GM21529 (cell line): ENCODE measurements around the gene HK3.

Experiments used
- ATAC-seq: cut with Tn5 transposase; IDR thresholded peaks from one replicate; pipeline ENCODE4 v1.9.1; 2021; ENCODE audit not compliant: unreplicated experiment

Gene HK3, protein sequence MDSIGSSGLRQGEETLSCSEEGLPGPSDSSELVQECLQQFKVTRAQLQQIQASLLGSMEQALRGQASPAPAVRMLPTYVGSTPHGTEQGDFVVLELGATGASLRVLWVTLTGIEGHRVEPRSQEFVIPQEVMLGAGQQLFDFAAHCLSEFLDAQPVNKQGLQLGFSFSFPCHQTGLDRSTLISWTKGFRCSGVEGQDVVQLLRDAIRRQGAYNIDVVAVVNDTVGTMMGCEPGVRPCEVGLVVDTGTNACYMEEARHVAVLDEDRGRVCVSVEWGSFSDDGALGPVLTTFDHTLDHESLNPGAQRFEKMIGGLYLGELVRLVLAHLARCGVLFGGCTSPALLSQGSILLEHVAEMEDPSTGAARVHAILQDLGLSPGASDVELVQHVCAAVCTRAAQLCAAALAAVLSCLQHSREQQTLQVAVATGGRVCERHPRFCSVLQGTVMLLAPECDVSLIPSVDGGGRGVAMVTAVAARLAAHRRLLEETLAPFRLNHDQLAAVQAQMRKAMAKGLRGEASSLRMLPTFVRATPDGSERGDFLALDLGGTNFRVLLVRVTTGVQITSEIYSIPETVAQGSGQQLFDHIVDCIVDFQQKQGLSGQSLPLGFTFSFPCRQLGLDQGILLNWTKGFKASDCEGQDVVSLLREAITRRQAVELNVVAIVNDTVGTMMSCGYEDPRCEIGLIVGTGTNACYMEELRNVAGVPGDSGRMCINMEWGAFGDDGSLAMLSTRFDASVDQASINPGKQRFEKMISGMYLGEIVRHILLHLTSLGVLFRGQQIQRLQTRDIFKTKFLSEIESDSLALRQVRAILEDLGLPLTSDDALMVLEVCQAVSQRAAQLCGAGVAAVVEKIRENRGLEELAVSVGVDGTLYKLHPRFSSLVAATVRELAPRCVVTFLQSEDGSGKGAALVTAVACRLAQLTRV

DNA sequence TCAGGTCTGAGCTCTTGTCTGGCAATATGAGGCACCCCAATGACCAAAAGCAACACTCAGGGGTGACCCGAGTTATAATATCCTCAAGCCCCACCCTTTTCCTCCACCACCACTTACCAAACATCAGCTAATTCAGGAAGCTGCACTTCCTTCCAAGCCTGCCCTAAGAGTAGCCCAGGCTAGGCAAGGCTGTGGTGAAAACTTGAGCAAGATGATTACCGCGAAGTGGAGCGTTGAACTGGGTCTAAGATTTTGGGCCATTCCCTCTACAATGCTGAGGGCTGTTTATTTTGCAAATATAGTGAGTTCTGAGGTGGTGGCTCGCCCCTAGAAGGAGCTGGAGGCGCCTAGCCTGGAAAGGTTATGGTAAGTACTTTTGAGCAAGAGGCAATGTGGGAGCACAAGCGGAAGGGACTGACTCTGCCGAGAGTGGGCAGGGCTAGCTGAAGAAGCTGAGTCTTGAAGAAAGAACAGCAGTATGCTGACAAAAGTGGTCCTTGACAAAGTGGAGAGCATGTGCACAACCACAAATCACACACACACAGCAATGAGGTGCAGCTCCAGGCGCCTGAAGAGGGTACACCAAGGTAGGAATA is at the start of gene HK3:
Gene HK3, minus strand, starts transcription at position 51 of the 596 bp plus-strand sequence. CDS start 3,187 bp downstream, outside the sequence.
- no peak for ATAC-seq

DNA sequence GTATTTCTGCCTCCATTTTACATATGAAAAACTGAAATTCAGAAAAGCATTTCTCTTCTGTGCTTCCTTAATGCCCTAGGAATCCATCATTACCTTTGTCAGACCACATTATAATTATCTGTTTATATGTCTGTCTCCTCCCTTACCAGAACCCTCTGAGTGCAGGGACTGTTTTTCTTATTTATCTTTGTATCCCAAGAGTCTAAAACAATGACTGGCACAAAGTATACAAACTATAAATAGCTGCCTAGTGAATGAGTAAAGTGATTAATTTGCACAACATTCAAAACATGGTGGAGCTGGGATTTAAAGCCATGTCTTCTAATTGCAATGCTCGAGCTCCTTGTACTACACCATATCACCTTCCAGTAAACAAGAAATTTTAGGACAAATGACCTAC is 49.3 kb upstream of the HK3 start:
- ATAC-seq = no peak

DNA sequence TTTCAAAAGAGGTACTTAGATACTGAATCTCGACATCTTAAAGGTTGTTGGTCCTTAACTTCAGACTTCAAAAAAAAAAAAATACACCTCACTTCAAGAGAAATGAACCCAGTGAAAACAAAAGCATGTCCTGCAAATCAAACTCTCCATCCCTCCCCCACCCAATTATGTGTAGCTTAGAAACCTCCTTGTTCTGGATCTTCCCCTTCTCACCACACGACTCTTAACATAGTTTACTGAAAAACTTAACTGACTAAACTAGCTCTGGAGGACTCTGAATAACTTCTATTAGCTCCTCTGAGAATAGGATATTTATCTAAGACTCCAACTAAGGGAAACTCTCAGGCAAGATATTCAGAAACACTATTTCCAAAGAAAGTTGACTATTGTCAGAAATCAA is 48.7 kb upstream of the HK3 start:
- ATAC-seq = no peak

DNA sequence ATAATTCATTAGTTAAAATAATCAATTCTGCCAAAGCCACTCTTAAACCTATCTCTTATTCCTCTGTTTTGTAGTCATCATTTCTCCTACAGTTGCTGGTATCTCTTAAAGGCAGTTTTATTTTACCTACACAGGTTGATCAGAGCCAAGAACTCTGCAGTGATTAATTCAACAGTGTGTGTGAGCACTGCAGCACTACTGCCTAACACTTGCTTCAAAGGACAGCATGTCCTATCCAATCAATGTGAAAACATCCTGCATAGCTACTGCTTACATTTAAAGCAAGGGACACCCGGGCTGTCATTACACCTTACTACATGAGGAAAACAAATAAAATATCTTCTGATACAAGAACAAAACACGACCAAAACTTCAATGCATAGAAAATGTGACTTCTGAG is 45.1 kb upstream of the HK3 start:
- ATAC-seq = no peak

DNA sequence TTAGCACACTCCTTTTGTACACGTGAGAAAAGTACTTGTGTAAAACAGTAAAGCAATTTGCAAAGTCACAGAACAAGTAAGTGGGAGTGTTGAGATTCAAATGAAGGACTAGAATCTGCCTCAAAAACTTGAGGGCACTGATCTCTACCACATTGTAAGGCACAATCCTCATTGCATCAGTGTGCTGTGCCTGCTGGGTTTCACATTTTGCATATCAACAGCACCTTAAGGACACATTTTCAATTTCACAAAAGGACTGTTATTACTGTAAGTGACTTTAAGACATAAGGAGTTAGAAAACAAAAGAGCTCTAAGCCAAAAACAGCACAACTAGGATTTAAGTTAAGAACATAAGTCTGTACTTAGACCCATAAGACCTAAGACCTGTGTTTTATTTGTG is 44.7 kb upstream of the HK3 start:
- no peak for ATAC-seq

DNA sequence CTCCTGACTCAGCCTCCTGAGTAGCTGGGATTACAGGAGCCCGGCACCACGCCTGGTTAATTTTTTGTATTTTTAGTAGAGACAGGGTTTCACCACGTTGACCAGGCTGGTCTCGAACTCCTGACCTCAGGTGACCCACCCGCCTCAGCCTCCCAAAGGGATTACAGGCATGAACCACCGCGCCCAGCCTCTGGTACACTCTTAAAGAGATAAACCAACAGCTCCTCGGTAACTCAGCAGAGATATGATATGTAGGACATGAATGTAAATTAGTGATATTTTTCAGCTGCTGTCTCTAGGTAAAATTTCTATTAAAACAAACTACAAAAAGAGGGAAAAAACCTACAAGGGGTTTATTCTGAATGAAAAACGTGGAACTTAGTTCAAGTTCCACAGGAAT is 42.8 kb upstream of the HK3 start:
- ATAC-seq = no peak

DNA sequence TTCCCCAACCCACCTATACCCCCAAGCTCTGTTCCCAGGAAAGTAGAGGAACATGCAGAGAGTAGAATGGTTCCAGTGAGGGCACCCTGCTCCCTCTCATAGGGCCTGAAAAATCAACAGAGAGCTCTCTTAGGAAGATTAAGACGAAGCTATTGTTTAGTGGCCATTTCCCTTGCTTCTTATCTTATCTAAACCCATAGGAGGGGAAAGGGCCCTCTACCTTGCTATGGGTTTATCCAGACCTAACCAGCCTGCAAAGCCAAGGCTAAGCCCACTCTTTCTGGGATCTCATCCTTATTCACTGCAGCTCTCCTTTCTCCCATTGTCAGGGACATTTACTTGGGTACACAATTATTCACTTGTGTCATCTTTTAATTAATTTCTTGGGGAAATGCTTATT is 39.3 kb upstream of the HK3 start:
- no peak for ATAC-seq

DNA sequence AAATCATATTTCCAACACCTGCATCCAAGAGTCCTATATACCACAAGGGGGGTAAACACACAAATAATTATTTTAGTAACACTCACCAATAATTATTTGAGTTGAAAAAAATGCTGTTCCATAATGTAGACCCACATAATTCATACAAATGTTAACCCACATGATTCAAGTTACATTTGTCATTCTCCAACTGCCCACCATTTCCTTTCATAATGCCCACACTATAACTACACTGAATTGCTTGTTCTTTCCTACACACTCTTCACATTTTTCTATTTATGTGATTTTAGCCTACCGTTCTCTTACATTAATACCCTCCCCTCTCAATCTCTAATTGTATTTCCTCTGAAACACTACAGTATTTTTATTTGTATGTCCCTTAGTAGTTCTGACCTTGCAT is 35.9 kb upstream of the HK3 start:
- ATAC-seq = no peak

DNA sequence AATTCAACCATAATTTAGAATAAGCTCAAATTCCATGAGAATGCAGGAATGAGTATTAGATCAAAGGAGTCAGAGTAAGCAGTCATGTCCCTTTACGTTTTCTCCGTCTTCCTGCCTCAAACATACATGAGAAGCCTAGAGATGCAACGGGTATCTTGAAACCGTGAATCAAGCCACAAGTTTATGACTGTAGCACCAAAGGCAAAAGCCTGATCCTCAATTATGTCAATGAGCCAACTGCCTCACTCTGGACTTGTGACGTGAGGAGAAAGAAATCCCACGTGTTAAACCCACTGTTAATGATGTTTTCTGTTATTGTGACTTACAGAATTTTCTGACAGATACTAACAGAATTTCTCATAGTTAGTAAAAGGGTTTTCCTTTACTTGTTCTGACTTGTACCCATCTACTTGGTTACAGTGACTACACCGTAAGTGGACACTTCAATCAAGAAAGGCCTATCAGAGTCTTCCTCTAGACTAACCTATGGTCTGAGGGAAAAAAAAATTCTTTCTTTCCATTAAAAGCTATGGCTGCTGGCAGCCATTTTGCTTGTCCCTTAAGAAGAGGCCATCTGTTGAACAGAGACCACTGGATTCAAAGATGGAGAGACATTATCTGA is 35.3 kb upstream of the HK3 start:
- no peak for ATAC-seq

DNA sequence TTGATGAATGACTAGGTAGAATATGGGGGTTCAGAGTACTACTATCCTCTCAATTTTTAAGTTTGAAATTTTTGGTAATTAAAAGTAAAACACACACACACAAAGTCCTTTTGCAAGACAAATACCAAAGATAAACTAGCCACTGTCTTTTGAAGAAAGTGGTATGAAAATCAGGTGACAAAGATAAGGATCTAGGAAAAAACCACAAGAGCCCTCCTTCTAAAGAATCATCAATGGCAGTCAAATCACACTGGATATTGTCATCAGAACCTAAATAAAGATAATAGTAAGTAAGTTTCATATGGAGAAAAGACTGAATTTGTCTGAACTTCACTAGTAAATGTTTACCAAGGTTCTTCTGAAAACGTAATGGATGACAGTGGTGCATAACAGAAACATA is 30.5 kb upstream of the HK3 start:
- ATAC-seq = no peak

DNA sequence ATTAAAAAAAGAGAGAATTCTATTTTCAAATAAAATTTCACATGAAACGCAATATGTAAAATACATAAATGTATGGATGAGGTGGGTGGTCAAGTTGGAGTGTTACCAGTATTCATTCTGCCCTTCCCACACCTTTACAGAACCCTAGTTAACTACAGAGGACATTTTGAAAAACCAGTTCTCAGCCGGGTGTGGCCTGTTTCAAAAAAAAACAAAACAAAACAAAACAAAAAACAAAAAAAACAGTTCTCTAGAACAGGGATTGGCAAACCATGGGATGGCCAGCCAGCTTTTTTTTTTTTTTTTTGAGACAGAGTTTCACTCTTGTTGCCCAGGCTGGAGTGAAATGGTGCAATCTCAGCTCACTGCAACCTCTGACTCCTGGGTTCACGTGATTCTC is 28.4 kb upstream of the HK3 start:
- no peak for ATAC-seq

DNA sequence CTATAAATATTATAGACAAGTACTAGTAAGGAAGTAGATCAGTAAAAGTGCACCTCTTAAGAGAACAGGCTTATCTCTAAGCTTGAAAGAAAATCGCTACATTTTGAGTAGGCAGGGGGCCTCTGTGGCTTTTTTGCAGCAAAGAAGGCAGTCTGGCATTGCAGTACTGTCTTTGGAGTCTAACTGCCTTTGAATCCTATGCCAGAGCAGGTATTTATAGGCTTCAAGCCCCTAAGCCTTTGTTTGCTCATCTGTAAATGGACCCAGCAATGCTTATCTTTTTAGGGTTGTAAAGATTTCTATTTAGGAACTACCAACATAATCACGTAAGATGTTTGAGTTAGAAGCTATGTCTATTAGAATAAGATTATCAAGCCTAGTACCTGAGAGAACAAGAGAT is 23.7 kb upstream of the HK3 start:
- ATAC-seq = no peak

DNA sequence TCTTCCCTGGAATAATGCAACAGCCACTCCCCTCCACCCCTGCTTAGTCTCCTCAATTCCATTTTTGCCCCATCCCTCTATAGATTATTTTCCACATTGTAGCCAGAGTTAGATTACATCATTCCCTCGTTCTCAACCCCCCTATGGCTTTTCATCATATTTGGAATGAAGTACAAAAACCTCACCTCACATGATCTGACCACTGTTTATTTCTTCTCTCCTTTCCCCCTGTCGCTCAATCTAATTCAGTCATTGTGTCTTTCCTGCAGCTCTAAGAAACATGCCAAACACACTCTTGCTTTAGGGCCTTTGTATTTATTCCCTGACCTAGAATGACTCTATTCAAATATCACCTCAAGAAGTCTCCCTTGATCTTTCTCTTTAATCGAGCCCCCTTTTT is 22.6 kb upstream of the HK3 start:
- ATAC-seq = no peak

DNA sequence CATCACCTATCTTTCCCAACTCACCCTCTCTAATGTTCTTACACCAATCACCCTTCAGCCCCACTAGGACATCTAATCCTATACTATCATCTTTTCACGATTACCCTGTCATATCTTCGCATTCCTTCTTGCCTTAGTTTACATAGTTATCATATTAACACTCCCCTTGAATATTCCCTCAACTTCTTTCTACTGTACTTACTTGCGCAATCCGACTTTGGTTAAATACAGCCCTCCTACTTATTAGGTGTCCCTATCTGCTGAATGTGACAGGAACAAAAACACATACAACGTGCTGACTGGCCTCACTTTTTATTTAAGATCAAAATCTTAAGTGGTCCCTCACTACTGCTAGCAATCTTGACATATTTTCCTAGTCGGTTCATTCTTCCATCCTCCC is 19.5 kb upstream of the HK3 start:
- ATAC-seq = no peak

DNA sequence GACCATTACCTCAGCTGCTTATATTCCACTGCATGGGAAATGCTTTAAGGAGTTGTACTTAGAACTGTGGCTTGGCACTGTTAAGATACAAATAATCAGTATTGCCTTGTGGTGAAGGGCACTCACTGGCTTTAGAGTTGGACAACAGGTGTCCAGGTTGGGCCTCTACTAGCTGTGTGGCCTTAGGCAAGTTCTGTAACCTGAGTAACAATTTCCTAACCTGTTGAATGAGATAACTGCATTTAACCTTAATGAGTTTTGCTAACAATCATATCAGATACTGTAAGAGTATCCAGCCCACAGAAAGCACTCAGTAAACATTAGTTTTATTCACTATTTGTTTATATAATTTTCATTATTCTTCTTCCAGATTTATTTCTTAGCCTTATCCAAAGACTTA is 17.2 kb upstream of the HK3 start:
- ATAC-seq = no peak

DNA sequence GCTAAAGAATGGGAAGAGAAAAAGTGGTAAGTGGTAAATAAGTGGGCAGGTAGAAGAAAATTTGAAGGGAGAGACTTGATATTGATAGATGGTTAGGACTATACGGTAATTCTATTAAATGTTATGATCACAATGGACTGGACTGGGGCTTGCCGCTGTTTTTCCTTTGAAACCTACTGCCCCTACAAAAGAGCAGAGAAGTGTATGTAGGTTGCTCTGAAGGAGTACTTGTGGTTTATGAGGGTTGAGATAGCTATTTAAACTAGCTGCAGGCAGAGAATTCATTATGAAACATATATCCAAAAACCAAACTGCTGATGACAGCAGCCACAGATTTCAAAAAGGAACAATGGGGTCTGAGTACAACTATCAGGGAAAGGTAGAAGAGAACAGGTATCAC is 16.8 kb upstream of the HK3 start:
- no peak for ATAC-seq

DNA sequence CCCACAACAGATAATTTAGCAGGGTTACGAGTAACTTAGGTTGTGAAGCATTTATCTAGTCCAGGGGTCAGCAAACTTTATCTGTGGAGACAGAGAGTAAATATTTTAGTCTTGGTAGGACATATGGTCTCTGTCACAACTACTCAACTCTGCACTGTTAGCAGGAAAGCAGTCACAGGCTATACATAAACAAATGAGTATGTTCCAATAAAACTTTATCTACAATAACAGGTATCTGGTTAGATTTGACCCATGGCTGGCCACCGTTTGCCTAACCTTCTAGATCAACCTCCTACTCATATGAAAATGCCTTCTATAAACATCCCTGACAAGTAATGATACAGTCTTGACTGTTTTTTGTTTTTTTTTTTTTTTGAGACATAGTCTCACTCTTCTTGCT is 13.0 kb upstream of the HK3 start:
- no peak for ATAC-seq

DNA sequence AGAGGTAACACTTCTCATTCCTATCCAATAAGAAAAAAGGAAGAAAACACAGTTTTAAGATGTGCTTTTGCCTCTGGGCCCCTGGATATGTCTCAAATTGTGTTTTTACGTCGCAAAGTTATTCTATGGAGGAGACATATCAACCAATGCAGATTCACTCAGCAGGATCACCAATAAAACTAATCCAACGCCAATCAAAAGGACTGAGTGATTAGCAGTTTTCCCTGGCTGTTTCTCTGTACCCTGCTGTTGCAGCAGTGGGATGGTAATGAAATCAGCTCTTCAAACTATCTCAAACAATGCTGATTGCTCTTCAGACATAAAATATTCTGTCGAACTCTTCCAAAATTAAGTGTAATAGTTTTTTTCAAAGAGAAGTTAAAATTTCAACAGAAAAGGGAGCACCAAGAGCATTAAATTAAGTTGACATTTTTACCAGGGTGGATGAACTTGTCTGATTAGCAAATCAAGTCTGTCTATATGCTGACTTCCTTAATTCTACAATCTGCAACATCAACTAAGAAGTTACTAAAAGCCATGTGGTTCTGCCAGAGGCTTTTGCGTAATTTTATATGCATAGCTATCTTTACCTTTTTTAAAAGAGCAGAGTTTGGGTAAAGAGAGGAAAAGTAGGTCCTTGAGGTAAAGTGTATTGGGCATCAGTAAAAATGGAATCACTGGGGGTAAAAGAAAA is 9.7 kb upstream of the HK3 start:
- ATAC-seq = no peak

DNA sequence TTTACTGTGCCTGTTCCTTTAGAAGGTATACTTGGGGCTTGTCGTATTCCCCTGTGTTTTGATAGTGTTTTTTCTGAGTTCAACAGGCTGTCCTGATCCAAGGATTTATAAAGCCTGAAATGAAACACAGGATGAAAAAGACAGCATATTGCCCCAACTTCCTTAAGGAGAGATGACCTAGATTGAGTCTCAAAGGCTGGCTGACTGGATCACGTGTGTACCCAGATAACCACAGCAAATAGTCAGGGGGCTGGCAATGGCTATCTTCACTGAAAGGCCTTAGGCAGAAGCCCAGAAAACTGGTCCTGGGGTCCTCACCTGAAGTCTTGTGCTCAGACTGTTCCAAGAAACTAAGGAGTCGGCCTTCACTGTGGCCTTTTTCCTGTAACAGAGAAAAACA is 7.7 kb upstream of the HK3 start:
- no peak for ATAC-seq

DNA sequence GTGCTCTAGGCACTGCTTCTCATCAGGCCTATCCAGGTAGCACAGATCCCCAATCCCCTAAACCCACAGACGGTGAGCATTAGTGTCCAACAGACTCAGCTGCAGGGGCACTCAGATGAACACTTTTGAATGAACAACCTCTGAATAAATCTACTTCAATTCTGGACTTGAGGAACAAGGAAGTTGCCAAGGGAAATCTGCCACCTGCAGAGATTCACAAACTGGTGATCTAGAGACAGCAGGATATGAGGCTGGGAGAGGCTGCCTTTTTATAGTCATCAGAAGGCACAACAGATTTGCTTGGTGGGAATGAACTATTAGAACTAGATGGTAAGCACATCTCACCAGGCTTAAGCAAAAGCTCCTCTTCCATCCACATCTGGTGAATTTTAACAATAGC is 7.0 kb upstream of the HK3 start:
- no peak for ATAC-seq

DNA sequence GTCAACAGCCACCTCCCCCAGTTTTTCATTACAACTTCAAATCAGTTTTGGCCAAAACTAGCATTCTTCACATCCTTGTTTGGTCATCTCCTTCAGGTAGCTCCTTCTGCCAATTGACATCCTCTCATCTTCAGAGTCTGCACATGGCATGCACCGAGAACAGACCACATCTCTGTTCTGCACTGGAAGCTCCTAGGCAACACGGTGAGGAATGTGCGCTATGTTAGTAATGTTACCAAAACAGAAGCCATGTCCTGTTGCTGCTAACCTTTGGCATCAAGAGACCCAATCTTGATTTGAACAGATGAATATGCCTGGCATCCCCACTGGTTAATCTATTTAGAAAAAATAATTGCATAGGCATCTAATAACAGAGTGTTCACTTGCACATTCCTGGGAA is 5.1 kb upstream of the HK3 start:
- ATAC-seq = no peak
